Activated naive CD4-positive, alpha-beta T cell treated with anti-CD3 and anti-CD28 coated beads for 36 hours (primary cell): Measurements from ENCODE around the gene SUPT5H. TPM values are rescaled to one million over a fixed set of nuclear protein-coding genes. Genes with fewer than 3 reads are reported as not detected.

Experiments used
- CTCF ChIA-PET: fragments of 350-600 bp; sonication (Branson Sonifier 250); formaldehyde crosslinking; loops from one replicate; lab custom pipeline; 2021; ENCODE audit warnings: antibody characterized with exemption; lab: Charles Lee
- DNase-seq: peaks from one replicate; pipeline ENCODE4 v3.0.0-alpha.2; 2020
- H3K27ac Mint-ChIP-seq: one replicate; pipeline ENCODE4 v1.8.0; 2021; ENCODE audit warnings: mild to moderate bottlenecking, mixed read lengths
- H3K27me3 Mint-ChIP-seq: one replicate; pipeline ENCODE4 v1.8.0; 2021; ENCODE audit warnings: low read depth, mixed read lengths
- H3K36me3 Mint-ChIP-seq: one replicate; pipeline ENCODE4 v1.8.0; 2021; ENCODE audit warnings: low read depth, mixed read lengths
- H3K4me1 Mint-ChIP-seq: one replicate; pipeline ENCODE4 v1.8.0; 2021; ENCODE audit warnings: low read depth, mixed read lengths
- H3K4me3 Mint-ChIP-seq: one replicate; pipeline ENCODE4 v1.8.0; 2021; ENCODE audit warnings: mild to moderate bottlenecking, moderate library complexity, mixed read lengths
- H3K9me3 Mint-ChIP-seq: one replicate; pipeline ENCODE4 v1.8.0; 2021; ENCODE audit warnings: mixed read lengths
- intact Hi-C: fragments of 100-400 bp; cut with micrococcal nuclease; formaldehyde crosslinking; loops from one replicate; pipeline ENCODE4 v1.15.1; 2023
- total RNA-seq, 2 experiments: library from RNA; stranded (reverse); gene quantifications; one replicate each; pipeline ENCODE4 v1.2.3, GENCODE V29; 2021

The SUPT5H gene
- total RNA-seq, 2 experiments from 2014 or later = 129 to 139 TPM

DNA sequence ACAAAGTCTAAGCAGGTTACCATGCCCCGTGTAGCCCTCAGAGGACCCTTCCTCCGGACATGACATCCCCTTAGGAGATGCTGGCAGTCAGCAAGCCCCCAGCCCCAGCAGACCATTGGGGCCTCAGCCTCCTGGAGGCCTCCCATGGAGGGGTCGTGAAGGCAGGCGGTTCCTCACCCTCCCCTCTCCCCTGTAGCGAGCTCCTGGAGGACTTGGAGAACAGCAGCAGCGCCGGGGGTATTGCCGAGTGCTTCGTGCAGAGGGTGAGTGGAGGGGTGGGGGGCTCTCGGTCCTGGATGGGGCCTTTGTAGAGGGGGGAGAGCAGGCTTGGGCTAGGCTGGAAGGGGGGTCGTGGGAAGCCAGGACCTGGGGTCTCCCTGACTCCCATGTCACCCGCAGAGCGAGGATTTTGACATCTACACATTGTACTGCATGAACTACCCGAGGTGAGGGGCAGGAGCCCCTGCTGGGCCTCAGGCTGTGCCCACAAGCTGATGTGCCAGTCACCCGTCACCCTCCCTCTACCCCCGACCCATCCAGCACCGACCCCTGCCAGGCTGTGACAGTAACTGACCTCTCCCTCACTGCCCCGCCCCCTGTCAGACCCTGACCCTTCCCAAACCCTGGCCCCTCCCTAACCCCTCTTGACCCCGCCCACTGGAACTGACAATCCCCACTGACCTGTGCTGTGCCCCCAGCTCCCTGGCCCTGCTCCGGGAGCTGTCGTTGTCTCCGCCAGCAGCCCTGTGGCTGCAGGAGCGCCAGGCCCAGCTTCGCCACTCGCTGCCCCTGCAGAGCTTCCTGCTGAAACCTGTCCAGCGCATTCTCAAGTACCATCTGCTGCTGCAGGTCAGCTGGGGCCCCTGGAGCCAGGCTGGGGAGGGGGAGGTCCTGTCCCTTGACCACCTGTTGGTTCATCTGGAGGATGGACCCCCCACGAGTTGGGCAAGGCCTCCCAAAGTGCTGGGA, 28.9 kb upstream of the SUPT5H start:
- H3K27me3 Mint-ChIP-seq = peaks cover 2% of the 10 kb centered on the region
- peaks cover 16% of the 10 kb centered on the region for H3K4me1 Mint-ChIP-seq
- no peaks in the 10 kb centered on the region for H3K9me3 Mint-ChIP-seq
- no peak overlapping the region for H3K4me3 Mint-ChIP-seq
- CTCF ChIA-PET = interaction anchor here (1.2 to 2.1 kb wide), 3 partner anchors 12 to 19 kb away, joined by 3 to 6 read pairs (median 3); partner anchors contain the start of gene RPS16
- peaks cover 3% of the 10 kb centered on the region for H3K36me3 Mint-ChIP-seq
- H3K27ac Mint-ChIP-seq = no peak overlapping the region
- intact Hi-C loops = no loop called here
- no peak for DNase-seq

DNA sequence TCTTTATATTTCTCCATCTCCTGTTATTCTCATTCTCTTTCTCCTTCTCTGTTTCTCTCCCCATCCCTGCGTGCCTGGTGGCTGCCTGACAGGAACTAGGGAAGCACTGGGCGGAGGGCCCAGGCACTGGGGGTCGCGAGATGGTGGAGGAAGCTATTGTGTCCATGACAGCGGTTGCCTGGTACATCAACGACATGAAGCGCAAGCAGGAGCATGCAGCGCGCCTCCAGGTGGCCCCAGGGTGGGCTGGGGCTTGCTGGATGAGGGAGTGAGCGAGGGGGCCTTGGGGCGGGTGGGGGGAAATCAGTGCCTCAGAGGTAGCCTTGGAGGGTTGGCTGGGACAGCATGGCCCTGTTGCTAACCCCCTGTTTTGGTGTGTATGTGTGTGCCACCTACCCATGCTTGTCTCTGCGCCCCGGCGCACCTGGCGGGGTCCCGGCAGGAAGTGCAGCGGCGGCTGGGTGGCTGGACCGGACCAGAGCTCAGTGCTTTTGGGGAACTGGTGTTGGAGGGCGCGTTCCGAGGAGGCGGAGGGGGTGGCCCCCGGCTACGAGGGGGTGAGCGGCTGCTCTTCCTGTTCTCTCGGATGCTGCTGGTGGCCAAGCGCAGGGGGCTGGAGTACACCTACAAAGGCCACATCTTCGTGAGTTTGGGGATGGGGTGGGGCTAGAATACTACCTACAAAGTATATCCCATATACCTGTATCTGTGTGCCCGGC, 27.8 kb upstream of the SUPT5H start:
- Mint-ChIP-seq H3K27me3 (no peaks in the 10 kb centered on the region), H3K4me3 (no peak overlapping the region), H3K36me3 (peaks cover 1% of the 10 kb centered on the region), H3K9me3 (no peaks in the 10 kb centered on the region), H3K27ac (no peak overlapping the region), H3K4me1 (peaks cover 11% of the 10 kb centered on the region)
- intact Hi-C loops = no loop called here
- CTCF ChIA-PET = no interaction called here
- DNase-seq = no peak

DNA sequence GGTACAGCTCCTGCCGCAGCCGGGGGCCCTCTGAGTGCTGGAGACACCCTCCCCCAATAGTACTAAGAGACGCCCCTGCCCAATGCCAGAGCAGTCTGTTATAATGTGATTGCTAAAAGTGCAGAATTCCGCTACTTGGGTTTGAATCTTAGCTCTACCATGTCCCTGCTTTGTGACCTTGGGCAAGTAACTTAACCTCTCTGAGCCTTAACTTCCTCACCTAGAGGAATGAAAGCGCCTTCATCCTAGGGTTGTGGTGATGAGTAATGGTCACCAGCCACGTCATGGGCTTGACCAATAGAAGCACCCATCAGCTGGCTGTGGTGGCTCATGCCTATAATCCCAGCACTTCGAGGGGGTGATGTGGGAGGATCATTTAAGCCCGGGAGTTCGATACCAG, 26.4 kb upstream of the SUPT5H start:
- Mint-ChIP-seq H3K9me3 (no peaks in the 10 kb centered on the region), H3K4me1 (peaks cover 7% of the 10 kb centered on the region), H3K4me3 (no peak overlapping the region), H3K36me3 (peaks cover 3% of the 10 kb centered on the region), H3K27ac (no peak overlapping the region), H3K27me3 (no peaks in the 10 kb centered on the region)
- intact Hi-C loops = no loop called here
- no peak for DNase-seq
- CTCF ChIA-PET = no interaction called here

DNA sequence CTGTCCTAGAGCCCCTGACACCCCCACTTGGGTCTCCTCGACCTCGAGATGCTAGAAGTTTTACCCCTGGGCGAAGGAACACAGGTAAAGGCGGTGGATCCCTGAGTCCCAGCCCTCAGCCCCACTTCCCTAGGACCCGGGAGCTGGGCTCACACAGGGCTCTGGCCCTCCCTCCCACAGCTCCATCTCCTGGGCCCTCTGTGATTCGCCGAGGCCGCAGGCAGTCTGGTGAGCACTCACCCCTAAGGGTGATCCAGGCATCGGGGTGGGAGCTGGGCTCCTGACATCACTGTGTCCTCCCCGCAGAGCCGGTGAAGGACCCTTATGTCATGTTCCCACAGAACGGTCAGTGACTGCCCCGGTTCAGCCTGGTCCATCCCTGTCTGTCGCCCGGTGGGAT, 24.6 kb upstream of the SUPT5H start:
- no peak for DNase-seq
- no peaks in the 10 kb centered on the region for H3K4me1 Mint-ChIP-seq
- H3K9me3 Mint-ChIP-seq = no peaks in the 10 kb centered on the region
- H3K4me3 Mint-ChIP-seq = no peak overlapping the region
- peaks cover 3% of the 10 kb centered on the region for H3K36me3 Mint-ChIP-seq
- intact Hi-C loops = no loop called here
- no peak overlapping the region for H3K27ac Mint-ChIP-seq
- H3K27me3 Mint-ChIP-seq = no peaks in the 10 kb centered on the region
- CTCF ChIA-PET = interaction anchor here (3.0 kb wide), 1 partner anchor 20 kb away, joined by 7 read pairs; no protein-coding TSS in a partner anchor

DNA sequence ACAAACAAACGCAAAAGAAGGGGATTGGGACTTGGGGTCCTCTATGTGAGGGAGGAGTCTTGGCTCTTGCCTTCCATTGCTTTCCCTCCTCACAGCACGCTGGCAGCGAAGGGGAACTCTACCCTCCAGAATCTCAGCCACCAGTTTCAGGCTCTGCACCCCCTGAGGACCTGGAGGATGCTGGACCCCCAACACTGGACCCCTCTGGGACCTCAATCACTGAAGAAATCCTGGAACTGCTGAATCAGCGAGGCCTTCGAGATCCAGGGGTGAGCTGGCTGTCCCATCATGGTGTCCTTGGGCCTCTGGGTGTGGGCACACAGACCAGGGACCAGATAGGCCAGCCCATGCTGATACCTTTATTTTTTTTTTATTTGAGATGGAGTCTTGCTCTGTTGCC, 23.4 kb upstream of the SUPT5H start:
- Mint-ChIP-seq H3K27me3 (no peaks in the 10 kb centered on the region), H3K4me3 (no peak overlapping the region), H3K36me3 (peaks cover 3% of the 10 kb centered on the region), H3K27ac (no peak overlapping the region), H3K9me3 (no peaks in the 10 kb centered on the region), H3K4me1 (no peaks in the 10 kb centered on the region)
- intact Hi-C loops = no loop called here
- CTCF ChIA-PET = interaction anchor here (3.0 kb wide), 1 partner anchor 19 kb away, joined by 7 read pairs; no protein-coding TSS in a partner anchor
- DNase-seq = no peak

DNA sequence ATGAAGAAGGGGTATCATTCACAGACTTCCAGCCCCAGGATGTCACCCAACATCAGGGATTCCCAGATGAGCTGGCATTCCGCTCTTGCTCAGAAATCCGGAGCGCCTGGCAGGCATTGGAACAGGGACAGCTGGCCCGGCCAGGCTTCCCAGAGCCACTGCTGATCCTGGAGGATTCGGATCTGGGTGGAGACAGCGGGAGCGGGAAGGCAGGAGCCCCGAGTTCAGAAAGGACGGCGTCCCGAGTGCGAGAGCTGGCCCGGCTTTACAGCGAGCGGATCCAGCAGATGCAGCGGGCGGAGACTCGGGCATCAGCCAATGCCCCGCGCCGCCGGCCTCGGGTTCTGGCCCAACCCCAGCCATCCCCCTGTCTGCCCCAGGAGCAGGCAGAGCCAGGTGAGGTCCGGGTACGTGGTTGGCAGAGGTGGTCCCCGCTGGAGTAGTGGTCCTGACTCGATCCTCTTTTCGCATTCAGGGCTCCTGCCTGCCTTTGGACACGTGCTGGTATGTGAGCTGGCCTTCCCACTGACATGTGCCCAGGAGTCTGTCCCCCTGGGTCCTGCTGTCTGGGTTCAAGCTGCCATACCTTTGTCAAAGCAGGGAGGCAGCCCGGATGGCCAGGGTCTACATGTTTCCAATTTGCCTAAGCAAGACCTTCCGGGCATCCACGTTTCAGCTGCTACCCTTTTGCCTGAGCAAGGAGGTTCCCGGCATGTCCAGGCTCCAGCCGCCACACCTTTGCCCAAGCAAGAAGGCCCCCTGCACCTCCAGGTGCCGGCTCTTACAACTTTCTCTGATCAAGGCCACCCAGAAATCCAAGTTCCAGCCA, 21.9 kb upstream of the SUPT5H start:
- DNase-seq = peak; percentile 5
- intact Hi-C loops = no loop called here
- H3K27me3 Mint-ChIP-seq = no peaks in the 10 kb centered on the region
- CTCF ChIA-PET = interaction anchor here (0.6 to 3.0 kb wide), 2 partner anchors 17 to 22 kb away, joined by 5 to 7 read pairs; partner anchors contain the start of gene SUPT5H
- H3K27ac Mint-ChIP-seq = no peak overlapping the region
- no peaks in the 10 kb centered on the region for H3K4me1 Mint-ChIP-seq
- peaks cover 3% of the 10 kb centered on the region for H3K36me3 Mint-ChIP-seq
- no peaks in the 10 kb centered on the region for H3K9me3 Mint-ChIP-seq
- H3K4me3 Mint-ChIP-seq = no peak overlapping the region

DNA sequence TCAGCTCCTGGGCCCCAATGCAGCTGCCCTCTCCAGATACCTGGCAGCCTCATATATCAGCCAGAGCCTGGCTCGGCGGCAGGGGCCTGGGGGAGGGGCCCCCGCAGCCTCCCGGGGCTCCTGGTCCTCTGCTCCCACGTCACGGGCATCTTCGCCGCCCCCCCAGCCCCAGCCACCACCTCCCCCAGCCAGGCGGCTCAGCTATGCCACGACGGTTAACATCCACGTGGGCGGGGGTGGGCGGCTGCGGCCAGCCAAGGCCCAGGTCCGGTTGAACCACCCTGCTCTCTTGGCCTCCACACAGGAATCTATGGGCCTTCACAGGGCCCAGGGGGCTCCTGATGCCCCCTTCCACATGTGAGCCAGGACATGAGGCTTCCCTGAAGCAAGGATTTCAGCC, 20.4 kb upstream of the SUPT5H start:
- Mint-ChIP-seq H3K27ac (no peak overlapping the region), H3K4me1 (no peaks in the 10 kb centered on the region), H3K4me3 (no peak overlapping the region), H3K9me3 (no peaks in the 10 kb centered on the region), H3K27me3 (no peaks in the 10 kb centered on the region), H3K36me3 (peaks cover 1% of the 10 kb centered on the region)
- no peak for DNase-seq
- CTCF ChIA-PET = interaction anchor here (0.7 kb wide), 1 partner anchor 11 kb away, joined by 3 read pairs; the partner anchor contains the start of gene RPS16
- intact Hi-C loops = no loop called here

DNA sequence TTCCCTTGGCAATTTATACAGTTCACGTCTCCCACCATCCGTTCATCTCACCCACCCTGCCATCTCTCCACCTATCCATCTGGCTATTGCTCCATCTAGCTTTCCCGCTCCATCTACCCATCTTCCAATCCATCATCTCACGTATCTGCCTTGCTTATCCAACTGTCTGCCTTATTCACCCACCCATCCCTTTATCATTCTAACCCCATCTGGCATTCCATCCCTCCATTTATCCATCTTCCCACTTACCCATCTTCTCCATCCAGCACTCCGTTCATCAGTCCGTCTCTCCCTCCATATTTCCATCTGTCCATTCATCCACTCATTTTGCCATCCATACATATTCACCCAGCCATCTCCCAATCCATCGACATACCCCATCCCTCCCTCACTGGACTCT, 19.6 kb upstream of the SUPT5H start:
- Mint-ChIP-seq H3K27ac (peak overlapping the region; percentile 2), H3K4me3 (no peak overlapping the region), H3K36me3 (peaks cover 1% of the 10 kb centered on the region), H3K27me3 (no peaks in the 10 kb centered on the region), H3K4me1 (peaks cover 5% of the 10 kb centered on the region), H3K9me3 (no peaks in the 10 kb centered on the region)
- CTCF ChIA-PET = interaction anchor here (0.7 to 1.5 kb wide), 2 partner anchors 10 to 14 kb away, joined by 3 to 5 read pairs; partner anchors contain the start of genes PLEKHG2 and RPS16
- no peak for DNase-seq
- intact Hi-C loops = no loop called here

DNA sequence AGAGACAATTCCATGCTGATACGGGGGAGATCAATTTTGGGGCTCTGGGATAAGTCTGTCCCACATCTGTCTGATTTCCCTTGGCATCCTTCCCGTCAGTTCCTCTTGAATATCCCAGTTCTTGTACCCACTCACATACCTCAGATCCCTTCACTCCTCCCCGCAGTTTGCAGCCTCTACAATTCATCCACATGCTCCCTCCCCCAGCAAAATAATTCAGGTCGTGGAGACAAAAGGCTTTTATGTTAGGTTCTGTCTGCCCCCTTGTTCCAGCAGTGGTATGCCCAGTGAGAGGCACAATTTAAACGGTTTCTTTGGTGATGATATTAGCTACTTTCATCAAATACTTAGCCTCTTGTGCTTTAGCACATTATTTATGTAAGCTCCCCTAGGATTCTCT, 19.2 kb upstream of the SUPT5H start:
- H3K27ac Mint-ChIP-seq = peak overlapping the region; percentile 2
- intact Hi-C loops = no loop called here
- H3K27me3 Mint-ChIP-seq = no peaks in the 10 kb centered on the region
- no peak overlapping the region for H3K4me3 Mint-ChIP-seq
- peaks cover 9% of the 10 kb centered on the region for H3K4me1 Mint-ChIP-seq
- CTCF ChIA-PET = interaction anchor here (1.0 to 1.5 kb wide), 2 partner anchors 14 to 48 kb away, joined by 3 to 5 read pairs; partner anchors contain the start of gene PLEKHG2
- no peaks in the 10 kb centered on the region for H3K9me3 Mint-ChIP-seq
- H3K36me3 Mint-ChIP-seq = peaks cover 5% of the 10 kb centered on the region
- no peak for DNase-seq

DNA sequence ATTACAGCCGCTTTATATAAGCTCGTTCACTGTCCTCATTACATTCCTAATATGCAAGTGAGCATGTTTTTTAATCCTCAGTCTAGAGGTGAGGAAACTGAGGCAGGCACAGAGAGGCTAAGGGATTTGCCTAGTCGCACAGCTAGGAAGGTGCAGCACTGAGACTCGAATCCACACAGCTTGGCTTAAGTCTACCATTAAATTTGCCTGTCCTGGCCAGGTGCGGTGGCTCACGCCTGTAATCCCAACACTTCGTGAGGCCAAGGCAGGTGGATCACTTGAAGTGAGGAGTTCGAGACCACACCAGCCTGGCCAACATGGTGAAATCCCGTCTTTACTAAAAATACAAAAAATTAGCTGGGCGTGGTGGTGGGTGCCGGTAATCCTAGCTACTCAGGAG, 17.7 kb upstream of the SUPT5H start:
- no peaks in the 10 kb centered on the region for H3K27me3 Mint-ChIP-seq
- H3K36me3 Mint-ChIP-seq = peaks cover 12% of the 10 kb centered on the region
- CTCF ChIA-PET = interaction anchor here (1.2 to 1.7 kb wide), 2 partner anchors 13 to 20 kb away, joined by 3 to 6 read pairs; no protein-coding TSS in a partner anchor
- H3K27ac Mint-ChIP-seq = no peak overlapping the region
- DNase-seq = no peak
- peaks cover 18% of the 10 kb centered on the region for H3K4me1 Mint-ChIP-seq
- intact Hi-C loops = no loop called here
- H3K9me3 Mint-ChIP-seq = no peaks in the 10 kb centered on the region
- H3K4me3 Mint-ChIP-seq = no peak overlapping the region

DNA sequence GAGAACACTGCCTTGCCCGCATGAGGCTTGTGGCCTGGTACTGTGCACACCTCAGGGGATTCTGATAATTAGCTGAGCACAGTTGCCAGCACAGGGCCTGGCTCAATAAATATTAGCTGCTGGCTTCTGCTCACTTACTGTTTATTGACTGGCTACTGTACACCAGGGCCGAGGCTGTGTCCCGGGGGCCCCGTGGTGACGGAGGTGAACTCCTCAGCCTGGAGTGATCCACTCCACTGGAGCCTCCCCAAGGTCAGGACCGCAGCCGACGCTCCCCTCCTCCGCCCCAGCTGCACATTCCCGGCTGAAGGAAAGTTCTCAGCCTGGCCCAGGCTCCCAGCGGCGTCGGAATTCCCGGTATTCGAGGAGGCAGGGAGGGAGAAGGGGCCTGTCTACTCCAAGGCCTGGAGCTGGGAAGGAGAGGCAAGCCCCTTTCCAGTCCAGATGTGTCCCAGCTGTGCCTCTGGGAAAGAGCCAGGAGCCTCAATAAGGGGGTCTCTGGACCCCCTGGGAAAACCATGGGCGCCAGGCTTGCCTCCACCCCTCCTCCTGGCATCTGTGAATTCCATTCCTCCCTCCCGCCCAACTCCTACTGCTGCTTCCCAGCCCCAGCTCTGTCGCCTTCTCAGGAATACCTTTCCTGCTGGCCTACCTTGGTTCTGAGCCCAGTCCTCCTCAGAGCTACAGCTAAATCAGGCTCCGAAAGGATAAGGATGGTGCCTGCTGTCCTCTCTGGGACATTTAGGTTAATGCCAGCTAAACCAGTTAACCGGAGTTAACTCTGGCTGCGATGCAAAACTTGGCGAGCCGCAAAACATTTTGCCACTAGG, 16.9 kb upstream of the SUPT5H start:
- H3K27me3 Mint-ChIP-seq = no peaks in the 10 kb centered on the region
- intact Hi-C loops = no loop called here
- no peak overlapping the region for H3K4me3 Mint-ChIP-seq
- no peak for DNase-seq
- CTCF ChIA-PET = interaction anchor here (0.6 to 1.7 kb wide), 2 partner anchors 14 to 61 kb away, joined by 3 to 6 read pairs; no protein-coding TSS in a partner anchor
- H3K4me1 Mint-ChIP-seq = peaks cover 26% of the 10 kb centered on the region
- peaks cover 17% of the 10 kb centered on the region for H3K36me3 Mint-ChIP-seq
- peak overlapping the region; percentile 46 for H3K27ac Mint-ChIP-seq
- no peaks in the 10 kb centered on the region for H3K9me3 Mint-ChIP-seq
